ENCODE data around the gene NPFFR2.
"Not testable (repeated sequence)": the region's sequence is repeated elsewhere in the genome, so short reads cannot be mapped to it uniquely, and the experiment has no call there.

NPFFR2 gene

DNA sequence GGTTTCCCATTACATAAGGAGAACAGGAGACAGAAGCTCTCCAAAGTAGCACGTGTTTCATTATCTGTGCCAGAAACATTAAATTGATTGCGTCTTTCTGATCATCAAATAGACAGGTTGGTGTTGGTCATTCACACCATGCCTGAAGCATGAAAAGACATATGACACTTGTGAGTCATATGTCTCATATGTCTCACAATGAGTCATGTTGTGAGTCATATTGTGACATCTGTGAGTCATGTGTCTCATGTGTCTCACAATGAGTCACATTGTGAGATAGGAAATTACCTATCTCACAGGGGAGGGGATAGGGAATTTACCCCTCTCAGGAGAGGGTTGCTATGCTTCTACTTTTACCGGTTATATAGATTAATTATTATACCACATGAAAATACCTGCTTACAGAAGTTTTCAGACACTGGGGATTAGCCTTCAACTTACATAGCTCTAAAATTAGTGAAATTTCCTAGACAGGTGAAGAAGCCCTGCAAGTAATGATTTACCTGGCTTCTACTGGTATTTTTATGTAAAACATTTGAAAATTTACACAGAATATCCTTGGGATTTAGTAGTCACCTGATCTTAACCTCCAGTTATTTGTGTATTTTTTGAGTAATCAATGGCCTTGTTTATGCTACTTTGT, 80.8 kb downstream of the NPFFR2 start:
- no peak for DNase-seq

DNA sequence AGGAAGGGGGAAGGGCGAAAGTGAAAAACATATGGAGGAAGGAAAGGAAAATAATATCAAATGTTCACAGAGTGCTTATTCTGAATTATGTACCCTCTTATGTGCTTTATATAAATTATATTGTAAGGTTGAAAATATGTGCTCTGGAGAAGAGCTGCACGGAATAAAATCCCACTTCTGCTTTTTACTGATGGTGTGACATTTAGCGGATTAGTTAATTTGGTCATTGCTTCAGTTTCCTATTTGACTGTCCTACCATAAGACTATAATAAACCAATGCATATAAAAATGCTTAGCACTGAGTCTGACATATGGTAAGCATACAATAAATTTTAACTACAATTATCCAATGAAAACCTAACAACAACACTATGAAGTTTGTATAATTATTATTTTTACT, 86.2 kb downstream of the NPFFR2 start:
- no peak for DNase-seq

DNA sequence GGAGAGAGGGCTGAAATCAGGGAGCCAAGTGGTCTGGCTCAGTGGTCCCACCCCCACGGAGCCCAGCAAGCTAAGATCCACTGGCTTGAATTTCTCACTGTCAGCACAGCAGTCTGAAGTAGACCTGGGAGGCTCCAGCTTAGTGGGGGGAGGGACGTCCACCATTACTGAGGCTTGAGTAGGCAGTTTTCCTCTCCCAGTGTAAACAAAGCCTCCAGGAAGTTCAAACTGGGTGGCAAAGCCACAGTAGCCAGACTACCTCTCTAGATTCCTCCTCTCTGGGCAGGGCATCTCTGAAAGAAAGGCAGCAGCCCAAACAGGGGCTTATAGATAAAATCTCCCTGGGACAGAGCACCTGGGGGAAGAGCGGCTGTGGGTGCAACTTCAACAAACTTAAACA, 88.1 kb downstream of the NPFFR2 start:
- DNase-seq = no peak

DNA sequence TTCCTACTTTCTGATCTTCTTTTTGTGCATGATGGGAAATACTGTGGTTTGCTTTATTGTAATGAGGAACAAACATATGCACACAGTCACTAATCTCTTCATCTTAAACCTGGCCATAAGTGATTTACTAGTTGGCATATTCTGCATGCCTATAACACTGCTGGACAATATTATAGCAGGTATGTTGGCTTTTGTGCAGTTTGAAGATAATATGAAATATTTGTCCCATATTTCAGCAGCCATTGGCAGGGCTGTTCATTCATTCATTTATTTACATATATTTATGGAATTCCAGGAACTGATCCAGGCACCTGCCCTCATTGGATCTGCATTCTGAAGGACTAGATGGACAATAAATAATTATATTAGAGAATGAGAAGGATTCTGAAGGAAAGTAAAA, 96.9 kb downstream of the NPFFR2 start:
- no peak for DNase-seq

DNA sequence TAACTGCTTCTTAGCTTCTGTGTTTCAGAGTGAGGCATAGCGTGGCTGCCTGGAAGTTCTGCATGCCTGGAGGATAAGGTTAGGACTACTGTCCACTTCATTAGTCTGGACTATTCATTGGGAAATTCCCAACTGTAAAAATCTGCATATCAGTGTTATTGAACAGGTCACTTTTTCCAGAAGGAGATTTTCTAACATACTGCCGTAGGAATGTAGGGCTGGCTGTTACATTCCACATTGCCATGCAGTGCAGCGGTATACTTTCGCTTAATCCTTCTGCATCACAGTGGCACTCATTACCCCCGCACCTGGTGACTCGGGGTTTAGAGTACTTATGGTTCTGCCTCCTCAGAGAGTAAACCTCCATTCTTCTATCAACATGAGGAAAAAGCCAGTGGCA, 104.6 kb downstream of the NPFFR2 start:
- no peak for DNase-seq

DNA sequence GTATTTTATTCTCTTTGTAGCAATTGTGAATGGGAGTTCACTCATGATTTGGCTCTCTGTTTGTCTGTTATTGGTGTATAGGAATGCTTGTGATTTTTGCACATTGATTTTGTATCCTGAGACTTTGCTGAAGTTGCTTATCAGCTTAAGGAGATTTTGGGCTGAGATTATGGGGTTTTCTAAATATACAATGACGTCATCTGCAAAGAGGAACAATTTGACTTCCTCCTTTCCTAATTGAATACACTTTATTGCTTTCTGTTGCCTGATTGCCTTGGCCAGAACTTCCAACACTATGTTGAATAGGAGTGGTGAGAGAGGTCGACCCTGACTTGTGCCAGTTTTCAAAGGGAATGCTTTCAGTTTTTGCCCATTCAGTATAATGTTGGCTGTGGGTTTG, 108.2 kb downstream of the NPFFR2 start:
- DNase-seq = not testable (repeated sequence)

DNA sequence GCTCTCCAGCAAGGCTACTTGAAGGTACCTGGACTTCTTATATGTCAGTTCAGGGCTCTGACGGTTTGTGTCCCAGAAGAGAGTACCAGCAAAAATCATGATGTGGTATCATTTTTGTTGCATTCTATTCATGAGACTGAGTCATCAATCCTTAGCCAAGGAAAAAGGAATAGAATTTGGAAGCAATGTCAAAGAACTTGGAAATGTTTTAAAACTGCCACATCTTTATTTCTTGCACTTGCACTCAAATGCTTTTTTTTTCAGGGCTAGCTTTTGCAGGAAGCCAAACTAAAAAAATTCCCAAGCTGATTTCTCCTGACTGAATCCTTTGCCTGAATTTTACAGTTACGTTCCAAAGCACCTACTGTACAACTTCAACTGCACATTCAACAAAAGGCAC, 112.4 kb downstream of the NPFFR2 start:
- DNase-seq = no peak

DNA sequence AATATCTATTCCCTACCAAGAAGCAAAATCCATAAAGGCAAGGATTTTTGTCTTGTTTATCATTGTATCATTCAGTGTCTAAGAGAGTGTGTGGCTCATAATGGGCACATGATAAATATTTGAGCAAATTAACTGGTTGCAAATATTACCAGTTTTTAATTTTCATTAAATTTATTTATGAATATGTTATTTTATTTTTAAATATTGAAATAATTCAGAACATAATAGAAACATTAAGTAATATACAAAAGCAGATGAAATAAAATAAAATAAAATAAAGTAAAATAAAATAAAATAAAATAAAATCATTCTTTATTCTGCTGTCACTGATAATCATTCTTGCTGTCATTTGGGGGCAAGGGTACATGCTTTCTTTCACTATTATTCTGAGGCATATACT, 120.9 kb downstream of the NPFFR2 start:
- no peak for DNase-seq

DNA sequence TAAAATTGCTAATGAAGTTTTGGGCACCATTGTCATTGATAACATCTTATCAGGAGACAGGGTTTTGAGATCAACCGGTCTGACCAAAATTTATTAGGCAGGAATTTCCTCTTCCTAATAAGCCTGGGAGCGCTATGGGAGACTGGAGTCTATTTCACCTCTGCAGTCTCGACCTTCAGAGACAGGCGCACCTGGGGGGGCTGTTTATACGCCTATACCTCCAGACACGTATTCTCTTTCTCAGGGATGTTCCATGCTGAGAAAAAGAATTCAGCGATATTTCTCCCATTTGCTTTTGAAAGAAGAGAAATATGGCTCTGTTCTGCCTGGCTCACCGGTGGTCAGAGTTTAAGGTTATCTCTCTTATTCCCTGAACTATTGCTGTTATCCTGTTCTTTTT, 121.8 kb downstream of the NPFFR2 start:
- not testable (repeated sequence) for DNase-seq

DNA sequence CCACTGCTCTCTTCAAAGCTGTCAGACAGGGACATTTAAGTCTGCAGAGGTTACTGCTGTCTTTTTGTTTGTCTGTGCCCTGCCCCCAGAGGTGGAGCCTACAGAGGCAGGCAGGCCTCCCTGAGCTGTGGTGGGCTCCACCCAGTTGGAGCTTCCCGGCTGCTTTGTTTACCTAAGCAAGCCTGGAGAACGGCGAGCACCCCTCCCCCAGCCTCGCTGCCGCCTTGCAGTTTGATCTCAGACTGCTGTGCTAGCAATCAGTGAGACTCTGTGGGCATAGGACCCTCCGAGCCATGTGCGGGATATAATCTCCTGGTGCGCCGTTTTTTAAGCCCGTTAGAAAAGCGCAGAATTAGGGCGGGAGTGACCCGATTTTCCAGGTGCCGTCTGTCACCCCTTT, 137.5 kb downstream of the NPFFR2 start:
- DNase-seq = not testable (repeated sequence)

DNA sequence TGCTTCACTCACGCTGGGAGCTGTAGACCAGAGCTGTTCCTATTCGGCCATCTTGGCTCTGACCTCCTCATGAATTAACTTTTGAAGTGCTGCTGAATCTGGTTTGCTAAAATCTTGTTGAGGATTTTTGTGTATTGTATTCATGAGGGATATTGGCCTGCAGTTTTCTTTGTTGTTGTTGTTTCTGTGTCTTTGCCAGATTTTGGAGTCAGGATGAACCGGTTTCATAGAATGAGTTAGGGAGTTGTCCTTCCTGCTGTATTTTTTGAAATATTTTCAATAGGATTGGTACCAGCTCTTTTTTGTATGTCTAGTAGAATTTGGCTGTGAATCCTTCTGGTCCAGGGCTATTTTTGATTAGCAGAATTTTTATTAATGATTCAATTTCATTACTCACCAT, 138.1 kb downstream of the NPFFR2 start:
- no peak for DNase-seq

DNA sequence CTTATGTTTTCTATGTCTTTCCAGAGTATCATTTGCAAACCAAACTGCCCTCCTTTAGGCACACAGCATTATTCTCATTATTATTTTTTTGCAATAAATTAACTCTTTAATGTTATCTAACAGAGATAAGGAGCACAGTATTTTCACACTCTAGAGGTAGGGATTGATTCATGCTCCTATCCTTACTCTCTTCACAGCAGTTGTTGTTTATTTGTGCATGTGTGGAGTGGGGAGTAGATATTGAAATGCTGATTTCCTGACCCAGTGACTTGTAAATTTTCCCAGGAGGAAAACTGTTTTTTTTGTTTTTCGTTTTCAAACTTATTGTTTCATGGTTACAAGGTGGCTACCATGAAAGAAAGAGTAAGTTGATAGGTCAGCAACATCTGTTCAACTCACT, 140.0 kb downstream of the NPFFR2 start:
- DNase-seq = no peak

DNA sequence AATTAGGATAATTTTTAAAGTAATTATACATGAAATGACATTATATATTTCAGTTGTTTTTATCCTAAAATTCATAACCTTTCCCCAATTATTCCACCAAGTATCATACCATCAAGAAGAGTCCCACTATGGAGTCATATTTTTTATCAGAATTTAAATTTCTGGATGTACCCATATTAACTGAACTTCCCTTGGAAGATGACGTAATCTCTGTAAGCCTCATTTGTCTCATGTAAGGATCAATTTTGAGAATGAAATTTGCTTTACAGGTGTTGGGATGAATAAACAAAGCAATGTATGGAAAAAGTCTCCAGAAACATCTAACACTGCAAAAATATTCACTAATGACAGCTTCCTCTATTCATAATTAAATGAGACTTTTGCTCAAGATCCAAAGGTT, 147.5 kb downstream of the NPFFR2 start:
- no peak for DNase-seq

DNA sequence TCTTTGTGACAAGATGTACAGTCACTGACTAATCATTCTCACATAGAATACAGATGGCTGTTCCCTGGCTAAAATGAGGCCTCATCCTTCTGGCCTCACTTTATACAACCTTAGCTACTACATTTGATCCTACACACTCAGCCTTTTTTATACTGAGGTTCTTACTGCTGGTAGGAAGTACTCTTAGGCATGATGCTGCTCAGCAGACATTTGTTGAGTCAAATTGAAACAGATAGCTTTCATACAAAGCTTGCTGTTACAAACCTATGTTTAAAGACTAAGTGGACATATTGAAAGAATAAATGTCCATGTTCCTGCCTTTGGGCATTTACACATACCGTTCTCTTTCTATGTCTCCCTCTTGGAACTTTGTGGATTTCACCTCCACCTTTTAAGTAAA, 154.9 kb downstream of the NPFFR2 start:
- no peak for DNase-seq

DNA sequence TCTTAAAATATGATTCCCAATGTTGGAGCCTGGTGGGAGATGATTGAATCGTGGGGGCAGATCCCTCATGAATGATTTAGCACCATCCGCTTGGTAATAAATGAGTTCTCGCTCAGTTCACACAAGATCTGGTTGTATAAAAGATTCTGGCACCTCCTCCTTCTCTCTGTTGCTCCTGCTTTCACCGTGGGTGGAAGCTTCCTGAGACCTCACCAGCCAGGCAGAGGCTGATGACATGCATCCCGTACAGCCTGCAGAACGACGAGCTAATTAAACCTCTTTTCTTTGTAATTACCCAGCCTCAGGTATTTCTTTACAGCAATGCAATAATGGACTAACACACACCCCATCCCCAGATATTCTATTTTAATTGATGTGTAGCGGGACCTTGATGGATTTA, 162.2 kb downstream of the NPFFR2 start:
- no peak for DNase-seq

DNA sequence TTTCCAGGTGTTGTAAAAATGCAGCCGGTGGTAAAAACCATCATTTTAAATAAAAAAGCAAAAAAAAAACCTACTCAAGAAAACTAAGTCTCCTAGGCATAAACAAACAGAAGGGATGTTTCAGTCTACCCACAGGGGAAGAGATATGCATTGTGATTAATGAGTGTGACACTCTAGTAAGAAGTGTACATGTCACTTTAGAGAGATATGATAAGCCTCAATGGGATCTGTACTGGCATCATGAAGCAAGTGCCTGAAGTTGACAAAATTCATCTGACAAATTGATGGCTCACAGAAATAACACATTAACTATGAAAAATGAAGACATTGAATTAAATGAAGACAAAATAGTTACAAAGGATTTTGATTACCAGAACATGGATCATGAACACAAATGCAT, 162.7 kb downstream of the NPFFR2 start:
- no peak for DNase-seq
